Measurements from ENCODE around the gene SRMS.

The SRMS gene

DNA sequence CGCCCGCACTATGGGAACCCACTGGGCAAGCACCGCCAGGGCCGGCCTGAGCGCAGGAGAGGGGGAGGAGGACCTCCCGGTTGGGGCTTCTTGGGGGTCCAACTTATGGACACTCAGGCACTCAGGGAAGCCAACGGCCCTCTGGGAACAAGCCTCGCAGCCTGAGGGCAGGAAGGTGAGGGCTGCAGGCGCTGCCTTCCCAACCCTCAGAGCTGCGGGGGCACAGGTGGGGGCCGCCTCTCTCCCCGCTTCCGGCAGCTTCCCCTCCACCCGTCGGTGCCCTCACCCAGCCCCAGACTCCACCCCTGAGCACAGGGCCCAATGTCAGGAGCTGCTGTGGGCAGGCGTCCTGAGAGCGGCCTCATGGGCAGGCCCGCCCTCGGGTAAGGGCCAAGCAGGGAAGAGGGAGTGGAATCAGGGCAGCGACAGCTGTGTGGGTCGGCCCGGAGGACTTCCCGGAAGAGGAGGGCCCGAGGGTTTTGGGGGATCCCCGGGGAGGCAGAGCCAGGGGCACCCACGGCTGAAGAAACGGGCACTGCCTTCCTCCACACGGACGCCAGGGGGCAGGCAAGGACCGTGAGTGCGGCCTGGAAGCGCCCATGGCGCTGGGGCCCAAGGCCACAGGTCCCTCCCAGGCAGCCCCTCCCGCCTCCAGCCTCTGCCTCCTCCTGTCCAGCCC lies 9.9 kb downstream of the SRMS start:
- DNase-seq: peak; percentile 73

DNA sequence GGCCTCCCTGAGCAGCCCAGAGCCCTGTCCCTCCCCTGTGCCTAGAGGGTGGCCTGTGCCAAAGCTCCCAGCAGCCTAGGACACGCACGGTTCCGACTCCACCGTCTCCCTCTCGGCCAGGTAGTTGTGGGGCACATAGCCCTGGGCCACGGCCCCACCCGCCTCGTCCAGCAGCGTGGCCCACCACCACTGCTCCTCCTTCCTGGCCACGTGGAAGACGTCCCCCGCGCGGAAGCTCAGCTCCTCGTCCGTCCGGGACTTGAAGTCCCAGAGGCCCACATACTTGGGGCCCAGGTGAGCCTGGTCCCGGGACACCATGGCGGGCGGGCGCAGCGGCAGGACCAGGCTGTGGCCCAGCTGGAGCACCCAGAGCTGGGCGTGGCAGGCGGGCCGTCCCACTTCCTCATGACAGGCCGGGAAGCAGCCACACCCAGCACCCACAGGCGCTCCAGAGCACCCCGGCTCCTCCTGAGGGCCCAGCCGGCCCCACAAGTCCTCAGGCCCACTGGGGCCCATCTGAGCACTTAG lies 10.5 kb downstream of the SRMS start, which contains the start of gene PTK6:
TSS of gene PTK6 (minus strand) at position 380 of the 528 bp plus-strand sequence. CDS start at position 318, 62 bp downstream.
- DNase-seq: no peak

DNA sequence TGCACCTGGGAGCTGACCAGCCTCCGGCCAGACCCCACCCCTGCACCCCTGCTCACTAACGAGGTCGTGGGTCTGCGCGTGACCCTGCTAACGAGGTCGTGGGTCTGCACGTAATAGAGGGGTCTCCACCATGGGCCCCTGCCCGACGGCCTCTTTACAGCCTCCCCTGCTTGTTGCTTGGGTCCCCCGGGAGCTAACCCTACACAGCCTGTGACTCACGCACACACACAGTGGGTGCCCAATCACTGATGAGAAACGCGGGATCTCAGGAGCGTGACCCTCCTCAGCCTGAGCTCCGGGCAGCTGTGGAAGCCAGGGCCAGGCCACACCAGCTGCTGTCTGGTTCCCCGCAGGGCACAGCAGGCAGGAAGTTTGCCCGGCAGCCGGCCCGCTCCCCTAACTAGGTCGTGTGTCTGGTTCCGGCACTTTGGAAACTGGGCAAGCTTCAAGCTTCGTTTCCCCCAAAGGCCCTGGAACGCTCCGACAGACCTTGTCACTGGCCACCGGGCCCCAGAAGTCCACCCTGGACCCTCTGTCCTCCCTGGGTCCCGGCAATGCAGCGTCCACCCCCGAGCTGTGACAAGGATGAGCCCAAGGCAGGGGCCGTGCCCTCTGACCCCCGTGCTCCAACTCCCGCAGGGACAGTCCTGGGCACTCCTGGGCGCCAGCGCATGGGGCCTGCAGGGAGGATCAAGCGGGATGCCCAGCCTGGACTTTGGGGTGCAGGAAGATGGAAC lies 11.1 kb downstream of the SRMS start:
- DNase-seq: peak; percentile 36

DNA sequence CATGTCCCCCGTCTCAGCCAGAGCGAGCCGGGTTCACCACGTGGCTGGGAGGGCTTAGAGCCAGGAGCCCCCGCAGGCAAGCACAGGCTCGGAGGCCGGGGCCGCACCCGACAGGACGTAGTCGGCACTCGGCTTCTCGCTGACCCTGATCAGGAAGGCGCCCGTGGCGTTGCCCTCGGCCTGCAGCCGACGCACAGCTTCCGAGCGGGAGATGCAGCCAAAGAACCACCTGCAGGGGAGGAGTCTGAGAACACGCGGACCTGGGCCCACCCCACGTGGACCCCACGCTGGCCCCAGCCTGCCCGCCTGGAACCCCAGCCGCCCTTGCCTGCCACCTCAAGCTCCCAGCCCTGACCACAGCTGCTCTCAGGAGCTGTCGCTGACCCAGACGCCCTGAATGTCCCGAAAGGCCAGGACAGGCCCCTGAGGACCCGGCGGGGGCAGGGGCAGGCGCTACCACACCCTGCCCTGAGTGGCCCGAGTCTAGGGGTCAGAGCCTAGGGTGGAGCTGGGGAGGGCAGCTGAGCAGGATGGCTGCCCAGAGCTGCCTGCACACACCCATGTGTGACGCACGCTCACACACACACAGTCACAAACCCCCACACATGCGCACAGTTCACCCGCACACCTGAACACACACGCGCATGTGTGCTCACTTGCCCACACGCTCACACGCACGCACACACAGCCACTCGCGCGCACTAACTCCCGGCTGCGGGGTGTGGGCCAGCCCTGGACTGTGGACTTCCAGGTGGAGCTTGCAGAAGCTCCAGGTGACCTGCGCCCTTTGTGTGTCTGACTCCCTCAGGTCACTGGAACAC lies 12.5 kb downstream of the SRMS start:
- no peak for DNase-seq

DNA sequence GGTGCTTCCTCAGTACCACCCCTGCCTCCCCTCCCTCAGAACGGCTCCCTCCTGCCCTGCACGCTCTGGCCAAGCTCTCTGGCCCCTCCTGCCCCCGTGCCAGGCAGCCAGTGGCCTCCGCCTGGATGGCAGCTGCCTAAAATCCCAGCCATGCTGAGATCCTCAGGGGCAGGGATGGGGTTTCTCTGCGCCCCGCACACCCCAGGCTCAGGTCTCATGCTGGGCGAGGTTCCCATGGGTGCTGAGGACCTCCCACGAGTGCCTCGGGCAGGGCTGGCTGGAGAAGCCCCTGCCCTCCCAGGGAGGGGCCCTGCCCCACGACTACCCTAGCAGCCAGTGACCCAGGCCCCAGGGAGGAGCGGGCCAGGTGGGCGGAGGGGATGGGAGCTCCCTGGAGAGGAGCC lies 13.1 kb downstream of the SRMS start:
- DNase-seq: no peak

DNA sequence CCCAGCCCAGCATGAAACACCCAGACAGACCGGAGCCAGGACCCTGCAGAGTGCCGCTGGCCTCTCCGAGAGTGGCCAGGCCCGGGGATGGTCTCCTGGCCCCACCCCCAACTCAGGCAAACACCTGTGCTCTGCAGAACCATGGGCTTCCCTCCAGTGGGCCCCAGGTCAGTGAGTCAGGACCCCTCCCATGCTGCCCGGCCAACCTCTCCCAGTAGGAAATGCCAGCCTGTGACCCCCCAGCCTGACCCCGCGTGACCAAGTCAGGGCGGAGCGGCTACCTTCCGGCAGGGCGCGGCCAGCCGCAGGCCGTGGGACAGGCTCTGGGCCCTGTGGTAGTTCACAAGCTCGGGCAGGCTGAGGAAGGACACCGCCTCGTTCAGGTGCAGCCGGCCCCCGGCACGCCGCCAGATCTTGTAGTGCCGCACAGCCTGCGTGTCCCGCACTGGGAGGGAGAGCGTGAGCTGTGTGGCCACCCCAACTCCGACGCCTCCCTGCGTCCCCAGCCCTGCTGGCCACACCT lies 13.6 kb downstream of the SRMS start:
- DNase-seq: no peak

DNA sequence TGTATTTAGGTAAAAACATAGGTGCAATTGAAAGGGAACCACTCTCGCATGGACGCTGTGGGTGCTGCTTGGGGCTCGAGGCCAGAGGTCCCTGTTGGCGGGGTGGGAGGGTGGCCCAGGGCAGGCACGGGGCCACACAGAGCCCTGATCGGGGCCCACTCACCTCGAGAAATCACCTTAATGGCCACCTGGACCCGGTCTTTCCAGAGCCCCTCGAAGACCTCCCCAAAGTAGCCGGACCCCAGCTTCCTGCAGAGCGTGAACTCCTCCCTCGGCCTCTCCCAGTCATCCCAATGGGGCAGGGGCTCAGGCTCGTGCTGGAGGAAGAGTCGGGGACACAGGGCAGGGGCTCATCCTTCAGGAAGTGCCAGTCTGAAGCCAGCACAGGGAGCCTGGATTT lies 14.2 kb downstream of the SRMS start:
- DNase-seq: no peak

DNA sequence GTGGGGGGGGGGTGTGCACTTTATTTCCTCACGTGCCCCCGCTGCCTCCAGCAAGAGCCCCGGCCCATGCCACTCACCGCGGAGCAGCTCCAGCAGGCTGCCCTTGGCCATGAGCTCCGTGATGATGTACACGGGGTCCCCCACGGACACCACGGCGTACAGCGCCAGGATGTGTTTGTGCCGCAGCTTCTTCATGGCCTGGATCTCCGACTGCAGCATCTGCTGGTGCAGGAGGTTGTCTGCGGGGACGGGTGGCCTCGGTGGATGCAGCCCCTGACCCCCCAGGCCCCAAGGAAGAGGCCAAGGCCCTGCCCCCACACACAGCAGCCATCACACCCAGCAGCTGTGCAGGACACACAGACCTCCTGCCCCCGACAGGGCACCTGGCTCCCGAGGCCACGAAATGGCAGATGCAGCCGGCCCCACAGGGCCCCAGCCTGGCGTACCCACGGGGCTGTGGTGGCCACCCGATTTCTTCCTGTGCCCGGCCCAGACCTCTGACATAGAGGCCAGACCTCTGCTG lies 15.0 kb downstream of the SRMS start:
- no peak for DNase-seq

DNA sequence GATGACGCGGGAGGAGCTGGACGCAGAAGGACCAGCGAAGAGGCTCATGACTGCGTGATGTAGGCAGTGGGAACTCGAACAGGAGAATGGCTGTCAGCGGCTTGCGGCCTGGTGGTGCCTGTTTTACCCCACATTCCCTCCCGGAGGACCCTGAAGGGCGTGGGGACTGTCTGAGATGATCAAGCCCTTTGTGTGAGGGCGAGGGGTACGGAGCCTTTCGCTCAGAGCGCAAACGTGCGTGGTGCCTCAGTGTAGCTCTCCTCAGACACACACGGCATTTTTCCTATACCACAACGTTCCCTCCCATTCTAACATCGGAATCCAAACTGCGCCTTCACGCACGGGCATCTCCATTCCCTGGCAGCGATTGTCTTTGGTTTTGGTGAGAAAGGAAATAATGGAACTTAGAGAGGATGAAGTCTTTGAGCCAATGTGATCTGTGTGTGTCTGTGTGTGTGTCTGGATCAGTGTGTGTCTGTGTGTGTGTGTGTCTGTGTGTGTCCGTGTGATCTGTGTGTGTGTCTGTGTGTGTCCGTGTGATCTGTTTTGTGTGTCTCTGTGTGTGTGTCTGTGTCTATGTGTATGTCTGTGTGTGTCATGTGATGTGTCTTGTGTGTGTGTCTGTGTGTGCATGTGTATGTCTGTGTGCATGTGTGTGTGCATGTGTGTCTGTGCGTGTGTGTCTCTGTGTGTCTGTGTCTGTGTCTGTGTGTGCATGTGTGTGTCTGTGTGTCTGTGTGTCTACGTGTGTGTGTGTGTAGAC lies 15.7 kb downstream of the SRMS start:
- no peak for DNase-seq

DNA sequence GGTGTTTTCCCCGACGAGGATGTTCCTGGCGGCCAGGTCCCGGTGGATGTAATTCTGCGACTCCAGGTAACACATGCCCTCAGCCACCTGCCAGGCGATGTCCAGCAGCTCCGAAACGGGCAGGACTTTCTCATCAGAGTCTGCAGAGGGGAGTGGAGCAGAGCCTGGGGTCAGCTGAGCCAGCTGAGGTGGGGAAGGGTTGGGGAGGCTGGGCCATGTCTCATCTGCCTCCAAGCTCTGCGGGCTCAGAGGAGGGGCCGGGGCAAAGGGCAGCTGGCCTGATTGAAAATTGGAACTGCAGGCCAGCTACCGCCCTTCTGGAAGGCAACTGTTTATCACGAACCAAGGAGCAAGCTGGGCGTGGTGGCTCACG lies 16.8 kb downstream of the SRMS start:
- DNase-seq: no peak

DNA sequence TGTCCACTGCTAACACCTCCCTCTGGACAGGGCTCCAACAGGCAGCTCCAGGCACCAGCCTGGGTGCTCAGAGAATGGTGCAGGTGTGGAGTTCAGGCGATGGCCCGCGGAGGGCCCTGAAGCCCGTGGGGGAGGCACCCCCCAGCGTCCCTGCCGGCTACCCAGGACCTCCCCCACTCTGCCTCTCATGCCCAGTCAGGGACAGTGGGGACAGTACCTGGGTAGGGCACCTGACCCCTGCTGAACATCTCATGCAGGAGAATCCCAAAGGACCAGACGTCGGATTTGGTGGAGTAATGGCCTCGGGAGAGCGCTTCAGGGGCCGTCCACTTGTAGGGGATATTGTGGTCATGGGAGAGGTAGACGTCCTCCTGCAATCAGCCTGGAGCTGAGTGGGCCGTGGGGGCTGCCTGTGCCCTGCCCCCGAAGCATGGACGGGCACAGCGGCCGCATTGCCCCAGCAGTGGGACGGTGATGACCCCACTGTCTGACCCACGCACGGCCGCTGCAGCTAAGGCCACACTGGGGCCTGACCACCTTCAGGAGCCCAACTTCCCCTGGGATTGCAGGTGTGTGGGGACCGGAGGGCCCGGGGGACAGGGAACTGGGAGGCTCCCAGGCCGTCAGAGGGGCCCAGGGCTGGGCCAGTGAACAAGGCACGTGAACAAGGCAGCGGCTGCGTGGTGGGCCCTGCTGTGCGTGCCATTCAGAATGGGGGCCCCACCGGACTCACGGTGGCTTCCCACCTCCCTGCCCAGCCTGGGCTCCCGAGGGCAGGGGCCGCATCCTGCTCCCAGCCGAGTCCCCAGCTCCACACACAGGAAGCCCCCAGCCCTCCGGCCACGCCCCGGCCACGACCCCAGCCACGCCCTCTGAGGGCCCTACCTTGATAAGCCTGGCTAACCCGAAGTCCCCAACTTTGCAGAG lies 17.4 kb downstream of the SRMS start:
- no peak for DNase-seq

DNA sequence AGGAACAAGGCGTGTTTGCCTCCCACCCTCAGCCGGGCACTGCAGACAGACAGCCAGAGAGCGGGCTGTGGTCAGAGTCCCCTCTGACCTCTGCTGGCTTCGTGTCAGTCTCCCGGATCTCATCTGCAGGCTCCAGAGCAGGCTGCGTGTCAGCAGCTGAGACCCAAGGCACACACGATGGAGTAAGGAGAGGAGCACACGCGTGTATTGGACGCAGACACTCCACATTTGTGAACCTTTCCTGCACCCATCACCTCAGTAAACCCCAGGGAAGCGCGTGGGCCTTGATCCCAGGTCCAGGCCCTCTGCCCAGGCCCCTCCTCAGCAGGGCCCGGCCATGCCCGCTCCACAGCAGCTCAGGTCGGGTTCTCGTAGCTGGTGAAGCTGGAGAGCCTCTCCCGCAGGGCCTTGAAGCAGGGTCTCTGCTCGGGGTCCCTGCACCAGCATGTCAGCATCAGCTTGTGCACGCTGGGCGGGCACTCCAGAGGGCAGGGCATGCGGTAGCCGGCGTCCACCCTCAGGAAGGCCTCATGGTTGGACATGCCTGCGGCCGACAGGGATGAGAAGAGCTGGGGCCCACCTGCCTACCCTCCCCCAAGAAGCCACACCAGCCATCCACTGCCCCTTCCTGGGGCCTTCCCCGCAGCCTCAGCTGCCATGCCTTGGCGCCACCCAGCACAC lies 18.2 kb downstream of the SRMS start:
- no peak for DNase-seq

DNA sequence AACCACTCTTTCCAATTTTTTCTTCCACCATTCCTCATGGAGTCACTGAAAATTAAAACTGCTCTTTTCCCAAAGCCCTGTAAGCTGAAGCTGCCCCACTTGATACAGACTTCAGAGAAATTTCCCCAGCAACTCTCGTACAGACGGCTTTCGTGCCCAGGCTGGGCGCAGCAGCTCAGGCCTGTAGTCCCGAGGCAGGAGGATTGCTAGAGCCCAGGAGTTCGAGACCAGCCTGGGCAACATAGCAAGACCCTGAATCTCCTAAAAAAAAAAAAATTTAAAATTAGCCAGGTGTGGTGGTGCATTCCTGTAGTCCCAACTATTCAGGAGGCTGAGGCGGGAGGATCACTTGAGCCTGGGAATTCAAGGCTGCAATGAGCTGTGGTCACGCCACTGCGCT lies 20.4 kb downstream of the SRMS start:
- DNase-seq: no peak

DNA sequence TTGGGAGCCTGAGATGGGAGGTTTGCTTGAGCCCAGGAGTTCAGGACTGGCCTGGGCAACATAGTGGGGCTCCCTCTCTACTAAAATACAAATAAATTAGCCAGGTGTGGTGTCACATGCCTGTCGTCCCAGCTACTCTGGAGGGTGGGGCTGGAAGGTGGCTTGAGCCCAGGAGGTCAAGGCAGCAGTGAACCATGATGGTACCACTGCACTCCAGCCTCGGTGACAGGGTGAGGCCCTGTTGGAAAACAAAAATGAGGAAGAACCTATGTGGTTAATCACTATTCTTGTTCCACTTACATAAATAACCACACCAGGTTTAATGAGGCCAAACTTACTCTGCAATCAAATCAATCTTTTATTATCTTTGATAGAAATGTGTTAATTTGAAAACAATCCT lies 21.6 kb downstream of the SRMS start:
- DNase-seq: no peak

DNA sequence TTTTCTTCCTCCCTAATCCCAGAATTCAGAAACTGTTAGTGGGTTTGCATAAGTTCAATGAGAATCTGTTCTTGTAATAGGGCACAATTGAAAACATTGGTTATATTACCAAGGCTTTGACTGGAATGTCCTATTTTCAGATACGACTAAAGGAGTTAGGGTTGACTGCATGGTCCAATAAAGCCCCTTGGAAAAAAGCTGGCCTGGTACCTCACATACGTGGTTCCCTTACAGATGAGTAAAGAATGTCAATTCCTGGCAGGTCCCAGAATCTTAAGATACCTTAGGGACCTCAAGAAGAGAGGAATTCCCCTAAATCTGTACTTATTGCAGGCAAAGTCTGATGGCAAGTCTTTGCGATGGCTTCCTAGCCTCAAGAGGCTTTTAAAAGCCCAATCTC lies 22.4 kb downstream of the SRMS start:
- DNase-seq: no peak

DNA sequence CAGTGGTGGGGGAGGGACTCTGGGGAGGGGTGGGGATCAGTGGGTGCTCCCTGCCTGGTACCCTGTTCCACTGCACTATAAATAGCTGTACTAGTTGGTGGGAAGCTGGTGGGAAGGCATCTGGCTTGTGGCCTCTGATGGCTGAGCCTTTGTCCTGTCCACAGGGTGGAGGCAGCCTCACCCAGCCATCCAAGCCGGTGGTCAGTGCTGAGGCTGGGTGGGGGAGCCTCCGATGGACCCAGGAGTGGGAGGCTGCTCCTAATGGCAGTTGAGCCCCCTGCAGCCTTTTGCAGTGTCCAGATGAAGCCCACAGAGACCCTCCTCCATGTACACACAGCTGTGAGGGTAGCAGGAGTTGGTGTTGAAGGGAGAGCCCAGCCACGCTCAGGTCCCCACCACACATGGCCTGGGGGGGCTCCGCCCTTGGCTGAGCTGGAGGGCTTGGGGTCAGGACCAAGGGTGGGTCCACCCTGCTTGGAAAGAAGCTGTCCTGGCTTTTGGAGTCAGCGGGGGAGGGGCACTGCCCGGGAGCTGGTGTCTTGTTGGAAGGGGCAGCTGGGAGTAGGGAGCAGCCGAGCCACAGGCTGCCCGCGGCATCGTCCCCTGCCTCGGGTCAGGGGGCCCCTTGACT lies 24.5 kb downstream of the SRMS start:
- no peak for DNase-seq

DNA sequence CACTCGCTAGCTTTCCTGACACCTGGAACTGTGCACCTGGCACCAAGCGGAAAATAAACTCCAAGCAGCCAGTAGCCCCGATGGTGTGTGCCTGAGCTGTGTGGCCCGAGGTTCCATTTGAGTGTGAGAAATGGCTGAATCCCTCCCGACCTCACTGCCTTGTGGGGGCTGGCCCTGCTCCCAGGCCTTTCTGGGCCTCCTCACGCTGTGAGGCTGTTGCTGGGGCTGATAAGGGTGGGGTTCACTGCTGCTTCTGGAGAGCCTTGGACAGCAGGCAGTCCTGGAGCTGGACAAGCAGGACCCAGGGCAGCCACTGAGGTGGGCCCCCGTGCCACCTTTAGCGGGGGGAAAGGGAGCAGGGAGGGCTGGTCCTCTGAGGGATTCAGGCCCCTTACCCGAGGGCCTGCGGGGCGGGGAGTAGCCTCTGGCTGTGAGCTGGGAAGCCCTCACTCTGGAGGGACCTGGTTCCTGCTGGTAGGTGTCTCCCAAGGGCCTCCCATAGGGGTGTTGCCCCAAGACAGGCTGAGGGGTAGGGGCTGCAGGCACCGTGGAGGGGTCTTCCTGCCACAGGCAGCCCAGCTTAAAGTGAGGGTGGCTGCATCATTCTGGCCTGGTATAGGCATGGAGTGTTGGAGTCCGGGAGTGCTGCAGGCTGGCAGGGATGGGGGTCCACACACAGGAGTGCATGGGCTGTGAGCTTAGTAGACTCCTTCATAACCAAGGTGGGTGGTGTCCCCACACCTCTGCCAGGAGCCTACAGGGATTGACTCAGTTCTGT lies 25.3 kb downstream of the SRMS start:
- no peak for DNase-seq

DNA sequence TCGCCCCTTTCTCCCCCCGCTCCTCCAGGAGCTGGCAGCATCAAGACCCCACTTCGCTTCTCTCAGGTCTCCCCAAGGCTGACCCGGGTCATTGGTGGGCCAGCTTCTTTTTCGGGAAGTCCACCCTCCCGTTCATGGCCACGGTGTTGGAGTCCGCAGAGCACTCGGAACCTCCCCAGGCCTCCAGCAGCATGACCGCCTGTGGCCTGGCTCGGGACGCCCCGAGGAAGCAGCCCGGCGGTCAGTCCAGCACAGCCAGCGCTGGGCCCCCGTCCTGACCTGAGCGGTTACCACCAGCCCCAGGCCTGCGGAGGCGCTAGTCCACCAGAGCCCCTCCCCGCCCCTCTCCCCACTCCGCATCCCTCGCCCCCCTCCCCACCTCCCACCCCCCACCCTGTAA lies 25.9 kb downstream of the SRMS start:
- DNase-seq: no peak

DNA sequence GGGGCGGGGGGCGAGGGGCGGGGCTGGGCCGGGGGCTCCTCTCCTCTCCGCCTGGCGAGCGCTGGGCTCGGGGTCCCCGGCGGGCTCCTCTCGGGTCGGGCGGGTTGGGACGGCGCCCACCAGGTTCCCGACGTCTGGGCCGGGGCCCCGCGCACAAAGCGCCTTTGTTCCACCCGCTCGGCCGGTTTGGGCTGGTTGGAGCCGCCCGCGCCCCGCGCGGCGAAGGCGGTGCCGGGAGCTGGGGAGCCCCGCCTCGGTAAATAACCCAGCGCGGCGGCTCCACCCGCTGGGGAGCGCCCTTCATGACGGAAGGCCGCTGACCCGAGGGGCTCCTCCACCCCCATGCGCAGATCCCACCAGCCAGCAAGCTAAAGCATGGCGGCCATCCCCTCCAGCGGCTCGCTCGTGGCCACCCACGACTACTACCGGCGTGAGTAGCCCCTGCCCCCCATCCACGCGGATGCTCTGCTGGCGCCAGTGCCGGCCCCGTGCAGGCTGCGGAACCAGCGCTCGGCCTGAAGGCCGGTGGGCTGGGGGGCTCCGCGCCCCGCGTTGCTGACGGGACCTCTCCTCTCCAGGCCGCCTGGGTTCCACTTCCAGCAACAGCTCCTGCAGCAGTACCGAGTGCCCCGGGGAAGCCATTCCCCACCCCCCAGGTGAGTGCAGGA lies 26.5 kb downstream of the SRMS start:
- DNase-seq: peak; percentile 52
